NOMO-1 treated with DMSO at 0.1 percent for 48 hours (cell line): Measurements from ENCODE around the gene EIPR1.

Source experiments
- DNase-seq: peaks from one replicate; lab custom pipeline; 2025; ENCODE audit not compliant: unreplicated experiment; lab: John Stamatoyannopoulos, UW

Gene EIPR1

DNA sequence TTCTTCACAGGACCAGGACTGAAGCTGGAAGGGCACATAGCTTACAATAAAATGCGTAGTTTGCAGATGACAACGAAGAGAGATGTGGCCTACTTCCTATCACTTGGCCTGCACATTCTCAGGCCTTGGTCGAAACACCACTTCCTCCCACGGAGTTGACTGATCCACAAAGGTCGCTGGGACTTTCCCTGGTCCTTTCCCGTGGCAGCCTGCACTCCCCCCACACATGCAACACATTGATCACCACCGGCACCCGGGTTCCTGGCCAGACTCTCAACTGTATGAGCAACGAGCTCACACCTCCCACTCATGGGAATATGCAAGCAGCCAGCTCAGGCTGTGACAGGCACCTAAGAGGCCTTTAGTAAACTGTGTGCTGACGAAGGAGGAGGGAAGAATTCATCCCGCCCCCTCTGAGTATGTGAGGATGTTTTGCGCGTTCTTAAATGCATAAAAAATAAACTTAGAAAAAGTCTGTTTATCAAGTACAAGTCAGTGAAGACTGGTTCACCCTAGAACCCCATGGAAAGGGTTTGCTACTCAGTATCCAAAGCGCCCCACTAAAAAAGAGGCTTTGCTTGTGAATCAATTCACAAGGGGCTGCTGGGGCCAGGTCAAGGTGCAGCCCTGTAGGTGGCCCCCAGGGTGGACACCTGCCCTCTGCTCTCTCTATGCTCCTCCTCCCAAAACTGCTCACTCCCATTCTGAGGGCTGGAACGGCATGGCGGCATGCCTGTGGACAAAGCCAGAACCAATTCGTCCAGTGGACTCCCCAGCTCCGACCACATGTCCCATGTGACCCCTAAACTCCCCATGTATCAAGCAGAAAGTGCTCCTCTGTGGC lies 154.3 kb downstream of the EIPR1 start:
- no peak for DNase-seq

DNA sequence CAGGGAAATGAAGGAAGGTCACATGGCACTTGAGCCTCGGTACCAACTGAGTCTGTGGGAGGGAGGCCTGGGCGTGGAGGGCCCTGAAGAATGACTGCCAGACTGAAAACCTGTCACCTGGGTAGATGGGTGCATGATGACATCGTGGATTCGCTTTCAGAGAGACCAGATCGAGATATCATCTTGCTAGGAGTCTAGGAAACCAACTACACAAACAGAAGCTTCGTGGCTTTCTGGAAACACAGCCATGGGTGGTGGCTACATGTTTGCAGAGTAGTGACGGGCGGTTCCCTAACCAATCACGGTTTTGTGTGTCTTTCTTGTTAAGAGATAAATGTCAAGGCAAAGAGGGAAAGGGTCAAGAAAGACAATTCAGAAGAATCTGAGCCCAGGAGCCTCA lies 155.0 kb downstream of the EIPR1 start:
- DNase-seq = no peak

DNA sequence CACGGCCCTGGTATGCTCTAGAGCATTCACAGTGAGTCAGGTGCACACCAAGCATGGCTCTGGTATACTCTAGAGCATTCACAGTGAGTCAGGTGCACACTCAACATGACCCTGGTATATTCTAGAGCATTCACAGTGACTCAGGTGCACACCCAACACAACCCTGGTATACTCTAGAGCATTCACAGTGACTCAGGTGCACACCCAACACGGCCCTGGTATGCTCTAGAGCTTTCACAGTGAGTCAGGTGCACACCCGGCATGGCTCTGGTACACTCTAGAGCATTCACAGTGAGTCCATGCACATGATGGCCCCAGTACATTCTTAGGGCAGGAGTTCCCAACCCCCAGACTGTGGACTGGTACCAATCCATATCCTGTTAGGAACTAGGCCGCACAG lies 158.1 kb downstream of the EIPR1 start:
- no peak for DNase-seq

DNA sequence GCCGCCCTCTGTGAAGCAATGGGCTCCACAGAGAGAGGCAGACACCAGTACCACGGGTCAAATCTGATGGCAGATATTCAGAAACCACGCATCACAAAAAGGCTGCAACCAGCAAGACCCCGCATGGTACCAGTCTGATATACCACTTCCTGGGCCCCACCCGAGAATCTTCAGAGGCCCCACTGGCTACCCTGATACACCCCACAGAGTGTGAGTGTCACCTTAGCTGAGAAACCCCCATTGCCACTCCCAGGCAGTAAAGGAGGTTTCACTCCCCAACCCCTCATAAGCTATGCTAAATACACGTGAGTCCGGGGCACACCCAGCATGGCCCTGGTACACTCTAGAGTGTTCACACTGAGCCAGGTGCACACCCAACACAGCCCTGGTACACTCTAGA lies 160.0 kb downstream of the EIPR1 start:
- DNase-seq = no peak

DNA sequence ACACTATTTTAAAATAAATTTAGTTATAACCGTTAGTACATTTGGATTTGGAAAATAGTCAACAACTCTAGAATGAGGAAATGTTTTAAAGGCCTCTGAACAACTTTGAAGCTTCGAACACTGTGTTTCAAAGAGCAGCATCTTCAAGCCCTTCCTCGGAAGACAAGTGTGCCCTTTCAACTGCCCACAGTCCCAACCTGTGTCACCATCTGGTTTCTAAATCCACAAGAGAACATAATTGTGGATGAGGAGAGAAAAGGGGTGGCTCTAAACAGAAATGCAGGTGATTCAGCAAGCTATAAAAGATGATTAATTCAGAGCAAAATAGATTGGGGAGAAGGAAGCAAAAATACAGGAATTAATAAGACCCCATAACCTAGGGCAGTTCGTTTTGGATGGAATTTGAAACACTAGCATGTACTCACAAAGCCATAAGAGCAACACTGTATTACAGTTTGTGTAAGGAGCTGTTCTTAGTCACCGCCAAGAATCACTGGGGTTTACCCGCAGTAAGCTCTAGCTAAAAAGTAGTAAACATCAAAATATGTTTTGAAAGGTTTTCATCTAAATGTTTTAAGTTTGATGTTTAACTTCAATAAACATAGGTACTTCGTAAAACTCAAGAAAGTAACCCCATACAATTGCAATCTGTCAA lies 160.7 kb downstream of the EIPR1 start:
- DNase-seq = no peak

DNA sequence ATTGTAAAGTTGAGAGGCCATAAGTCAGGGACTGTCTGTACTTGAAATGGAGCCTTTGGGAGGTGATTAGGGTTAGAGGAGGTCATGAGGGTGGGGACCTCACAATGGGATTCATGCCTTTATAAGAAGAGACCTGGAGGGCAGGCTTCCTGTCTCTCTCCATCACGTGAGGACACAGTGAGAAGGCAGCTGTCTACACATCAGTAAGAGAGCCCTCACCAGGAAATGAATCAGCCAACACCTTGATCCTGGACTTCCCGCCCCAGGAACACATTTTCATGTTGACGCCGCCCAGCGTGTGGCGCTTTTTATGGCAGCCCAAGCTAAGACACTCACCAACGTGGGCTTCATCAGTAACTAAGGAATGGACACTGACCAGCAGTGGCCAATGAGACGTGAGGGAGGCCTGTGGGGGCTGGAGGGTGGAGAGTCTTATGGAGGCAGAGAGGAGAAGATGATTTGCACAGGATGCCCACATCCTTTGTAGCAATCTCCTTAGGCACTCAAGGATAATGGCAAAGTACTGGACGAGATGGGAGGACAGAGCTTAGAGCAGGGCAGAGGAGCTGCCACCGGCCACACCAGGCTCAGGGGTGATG lies 162.7 kb downstream of the EIPR1 start:
- no peak for DNase-seq

DNA sequence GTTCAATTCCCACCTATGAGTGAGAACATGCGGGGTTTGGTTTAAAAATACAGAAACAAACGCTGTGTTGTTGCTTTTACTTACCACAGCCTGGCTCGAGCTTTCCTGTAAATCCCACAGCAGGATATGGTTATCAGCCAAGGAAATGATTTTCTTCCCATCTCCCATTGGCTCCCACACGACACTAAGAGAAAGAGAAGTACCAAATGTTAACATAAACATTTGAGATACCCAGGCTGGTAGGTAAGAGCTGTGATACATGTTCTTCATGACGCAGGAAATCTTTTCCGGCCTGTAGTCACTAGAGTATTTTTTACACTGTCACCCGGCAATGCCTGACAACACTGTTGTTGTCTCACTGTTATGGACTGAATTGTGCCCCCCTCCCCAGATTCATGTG lies 163.6 kb downstream of the EIPR1 start:
- no peak for DNase-seq

DNA sequence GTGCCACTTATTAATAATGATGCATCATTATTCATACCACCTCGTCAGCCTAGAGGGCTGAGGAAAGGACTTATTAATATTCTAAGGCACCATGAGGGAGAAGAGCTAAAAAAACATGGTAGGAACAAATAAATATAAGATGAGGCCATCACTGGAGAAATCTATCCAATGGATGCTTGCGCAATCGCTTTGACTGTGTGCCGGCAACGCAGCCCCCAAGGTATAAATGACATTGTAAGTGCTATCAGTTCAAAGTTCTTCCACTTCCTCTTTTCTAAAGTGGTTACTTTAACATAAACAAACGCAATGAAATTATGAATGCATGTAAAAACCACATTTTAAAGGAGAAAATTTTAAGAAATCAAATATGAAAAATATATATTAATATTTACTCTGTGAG lies 164.6 kb downstream of the EIPR1 start:
- DNase-seq = no peak

DNA sequence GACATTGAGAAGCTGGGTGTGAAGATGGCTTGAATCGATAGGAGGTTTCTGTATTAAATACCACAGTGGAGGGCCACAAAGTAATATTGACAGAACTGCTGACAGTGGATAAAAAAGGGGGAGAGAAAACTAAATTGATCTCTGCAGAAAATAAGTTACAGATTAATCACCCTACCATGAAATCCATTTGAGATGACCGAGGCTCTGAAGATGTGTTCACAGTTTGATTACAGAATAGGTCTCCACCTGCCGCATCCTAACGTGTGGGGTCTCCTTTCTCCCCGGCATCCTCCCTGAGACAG lies 165.6 kb downstream of the EIPR1 start:
- DNase-seq = no peak

DNA sequence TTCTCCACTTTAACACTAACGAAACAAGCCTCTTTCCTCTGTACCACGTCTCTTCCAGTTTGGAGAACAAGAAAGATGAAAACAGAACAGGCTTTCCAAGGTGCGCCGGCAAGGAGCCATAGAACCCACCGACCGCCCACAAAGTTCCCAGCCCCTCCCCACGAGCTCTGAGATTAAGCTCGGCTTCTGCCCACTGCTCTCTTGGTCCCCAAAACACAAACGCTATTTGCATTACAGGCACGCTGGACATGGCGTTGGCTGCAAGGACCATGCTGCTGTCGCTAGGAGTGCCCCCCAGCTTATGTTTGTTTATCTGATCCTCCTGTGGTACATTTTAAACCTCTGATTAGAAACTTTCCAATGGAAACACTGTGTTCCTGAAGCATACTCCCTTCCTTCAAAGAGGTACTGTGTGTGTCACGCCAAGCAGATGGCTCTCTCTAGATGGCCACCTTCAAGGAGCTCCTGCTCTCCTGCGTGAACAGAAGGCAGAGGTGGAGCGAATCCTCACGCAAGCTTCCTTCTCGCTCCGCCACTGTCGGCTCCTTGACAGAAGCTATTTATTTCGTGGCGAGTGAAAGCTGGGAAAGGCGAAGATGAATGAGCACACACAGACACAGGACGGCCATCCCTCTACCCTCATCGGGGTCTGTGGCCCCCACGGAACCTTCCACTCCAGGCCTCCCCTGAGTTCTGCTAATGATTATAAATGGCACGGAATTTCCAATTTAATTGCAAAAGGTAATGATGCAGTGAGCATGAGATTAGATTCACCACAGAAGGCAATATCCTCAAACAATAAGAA lies 166.2 kb downstream of the EIPR1 start:
- DNase-seq = no peak

DNA sequence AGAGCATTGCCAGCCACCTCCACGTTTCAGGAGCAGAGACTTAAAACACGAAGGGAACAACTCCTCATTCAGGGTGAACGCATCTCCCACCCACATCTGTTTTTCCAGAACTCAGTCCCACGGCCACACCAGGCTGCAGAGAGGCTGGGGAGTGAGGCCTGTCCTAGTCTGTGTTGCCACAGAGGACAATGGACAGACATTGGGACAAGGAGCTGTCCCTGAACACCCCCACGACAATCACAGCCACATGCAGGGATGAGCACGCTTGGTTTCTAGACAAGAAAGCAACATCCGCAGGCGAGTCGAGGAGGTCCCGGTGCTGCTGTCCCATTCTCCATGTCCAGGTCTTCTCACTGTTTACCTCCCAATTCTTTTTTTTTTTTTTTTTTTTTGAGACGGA lies 167.4 kb downstream of the EIPR1 start:
- no peak for DNase-seq

DNA sequence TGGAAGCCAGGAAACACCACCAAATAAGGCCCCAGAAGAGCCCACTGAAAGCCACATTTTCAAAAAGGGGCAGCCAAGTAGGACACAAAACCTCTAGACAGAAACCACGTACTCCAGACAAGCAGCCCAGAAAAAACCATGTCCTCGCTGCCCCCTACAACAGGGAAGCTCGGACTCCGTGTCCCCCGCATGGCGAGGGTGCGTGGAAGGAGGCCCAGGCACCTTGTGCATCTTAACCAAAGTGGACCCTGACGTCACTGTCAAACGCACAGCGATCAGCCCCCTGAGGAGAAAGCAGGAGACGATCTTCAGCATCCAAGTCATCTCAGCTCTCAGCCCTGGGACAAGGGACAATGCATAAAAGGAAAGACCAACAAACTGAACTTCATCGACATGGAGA lies 168.4 kb downstream of the EIPR1 start:
- no peak for DNase-seq

DNA sequence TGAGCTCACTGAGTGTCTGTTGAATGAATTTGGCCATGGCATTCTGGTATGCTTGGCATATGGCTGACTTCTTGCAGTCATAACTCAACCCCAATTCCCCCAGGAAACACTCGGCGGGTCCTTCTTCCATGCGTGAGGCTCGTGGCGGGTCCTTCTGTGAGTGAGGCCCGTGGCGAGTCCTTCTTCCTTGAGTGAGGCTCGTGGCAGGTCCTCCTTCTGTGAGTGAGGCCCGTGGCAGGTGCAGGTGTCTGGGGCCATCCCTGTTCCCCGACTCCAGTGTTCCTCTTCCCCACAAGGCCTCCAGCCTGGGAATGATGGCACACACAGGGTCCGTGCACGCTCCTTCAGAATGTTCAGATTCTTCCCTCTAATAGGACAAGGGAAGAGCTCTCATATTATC lies 169.0 kb downstream of the EIPR1 start:
- no peak for DNase-seq

DNA sequence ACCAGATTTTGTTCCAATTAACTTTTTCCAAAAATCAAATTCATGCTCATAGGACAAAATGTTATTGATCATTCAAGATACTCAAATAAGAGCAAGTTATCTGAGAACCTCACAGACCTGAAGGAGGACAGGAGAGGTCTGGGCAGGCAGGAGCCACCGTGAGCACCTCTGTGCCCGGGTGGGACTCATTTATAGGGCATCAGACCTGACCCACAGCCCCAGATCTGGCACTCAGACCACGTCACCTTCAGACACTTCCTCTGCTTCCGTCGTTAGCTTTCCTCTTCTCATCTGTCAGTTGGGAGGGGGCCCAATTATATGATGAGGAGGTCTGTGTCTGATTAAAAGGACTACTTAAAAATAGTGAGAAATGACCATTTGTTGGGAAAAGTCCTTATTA lies 169.4 kb downstream of the EIPR1 start:
- DNase-seq = no peak

DNA sequence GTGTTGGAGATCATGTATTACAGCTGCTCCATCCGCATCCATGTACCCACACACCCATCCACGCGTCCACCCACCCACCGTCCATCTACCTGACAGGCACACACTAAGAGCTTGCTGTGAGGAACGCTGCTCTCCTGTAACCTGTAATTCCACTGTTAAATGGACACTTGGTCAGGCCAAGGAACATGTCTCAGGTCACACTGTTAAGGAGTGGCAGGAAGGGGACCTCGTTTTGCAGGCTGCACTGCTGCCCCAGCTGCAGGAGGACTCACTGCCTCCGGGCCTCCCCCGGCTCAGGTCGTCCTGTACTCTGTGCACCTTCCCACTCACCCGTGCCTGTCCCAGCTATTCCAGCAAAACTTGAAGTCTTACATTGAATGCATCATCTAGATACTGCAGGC lies 170.5 kb downstream of the EIPR1 start:
- no peak for DNase-seq

DNA sequence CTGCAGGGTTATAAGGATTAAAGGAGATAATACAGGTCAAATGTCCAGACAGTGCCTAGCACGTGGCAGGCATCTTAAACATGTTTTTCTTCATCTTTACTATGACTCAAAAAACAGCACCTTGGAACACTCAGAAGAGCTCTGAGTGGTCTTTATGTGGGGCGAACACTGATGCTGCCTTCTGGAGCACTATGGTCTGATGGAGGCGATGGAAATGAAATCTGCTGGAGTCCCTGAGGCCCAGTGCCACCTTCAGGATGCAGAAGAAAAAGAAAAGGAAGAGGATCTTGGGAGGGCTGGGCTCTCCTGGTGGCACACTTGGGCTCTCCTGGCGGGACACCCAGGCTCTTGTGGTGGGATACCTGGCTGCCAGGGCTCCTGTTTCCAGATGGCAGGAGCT lies 171.8 kb downstream of the EIPR1 start:
- no peak for DNase-seq

DNA sequence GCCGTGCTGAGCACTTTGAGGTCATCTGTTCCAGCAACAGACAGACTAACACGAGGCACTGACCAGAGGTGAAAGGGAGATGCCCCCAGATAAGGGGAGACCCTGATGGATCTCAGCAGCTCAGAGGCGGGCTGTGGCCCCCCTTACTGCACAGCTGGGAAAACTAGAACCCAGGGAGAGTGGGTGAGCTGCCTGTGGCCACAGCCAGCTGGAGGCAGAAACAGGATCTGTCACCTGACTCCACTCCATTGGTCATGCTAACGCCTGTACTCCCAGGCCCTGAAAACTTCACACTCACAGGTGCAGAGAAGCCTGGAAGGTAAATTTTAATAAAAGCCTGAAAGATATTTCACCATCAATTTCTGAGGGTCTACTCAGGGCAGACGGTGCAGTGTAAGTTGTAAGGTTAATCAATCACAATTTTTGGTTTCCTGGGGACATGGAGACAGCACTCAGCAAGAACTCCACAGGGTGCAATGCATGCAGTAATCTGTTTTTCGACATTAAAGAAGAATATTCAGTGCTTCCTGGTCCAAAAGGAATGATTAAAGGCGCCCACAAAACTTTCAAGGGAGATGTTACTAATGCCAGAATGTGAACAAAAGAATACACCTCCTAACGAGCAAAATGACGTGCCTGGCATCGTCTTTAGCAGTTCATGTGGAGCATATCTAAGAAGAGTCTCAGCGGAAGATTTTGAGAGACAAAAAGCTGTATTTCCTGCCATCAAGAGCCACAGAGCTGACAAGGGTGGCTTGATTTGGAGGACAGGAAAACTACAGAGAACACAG lies 173.4 kb downstream of the EIPR1 start:
- no peak for DNase-seq

DNA sequence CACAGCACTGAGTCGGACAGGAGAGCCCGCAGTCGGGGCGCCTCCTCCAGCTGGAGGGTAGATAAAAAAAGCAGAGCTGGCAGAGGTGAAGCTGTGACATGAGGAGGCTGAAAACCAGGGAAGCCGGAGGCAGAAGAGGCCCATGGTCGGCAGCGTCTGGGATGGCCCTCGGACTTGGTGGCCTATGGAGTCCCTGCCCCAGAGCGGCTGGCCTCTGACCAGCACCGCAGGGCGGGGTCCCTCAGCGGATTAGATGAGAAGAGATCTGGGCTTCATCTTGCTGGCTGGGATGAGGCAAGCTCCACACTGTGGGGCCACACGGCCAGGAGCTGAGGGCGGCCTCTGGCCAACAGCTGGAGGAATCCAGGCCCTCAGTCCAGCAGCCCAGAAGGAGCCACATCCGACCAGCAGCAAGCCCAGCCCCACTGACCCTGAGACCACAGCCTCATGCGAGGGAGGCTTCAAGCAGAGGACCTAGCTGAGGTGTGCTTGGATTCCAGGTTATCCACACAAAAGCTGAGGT lies 174.1 kb downstream of the EIPR1 start:
- DNase-seq = no peak

DNA sequence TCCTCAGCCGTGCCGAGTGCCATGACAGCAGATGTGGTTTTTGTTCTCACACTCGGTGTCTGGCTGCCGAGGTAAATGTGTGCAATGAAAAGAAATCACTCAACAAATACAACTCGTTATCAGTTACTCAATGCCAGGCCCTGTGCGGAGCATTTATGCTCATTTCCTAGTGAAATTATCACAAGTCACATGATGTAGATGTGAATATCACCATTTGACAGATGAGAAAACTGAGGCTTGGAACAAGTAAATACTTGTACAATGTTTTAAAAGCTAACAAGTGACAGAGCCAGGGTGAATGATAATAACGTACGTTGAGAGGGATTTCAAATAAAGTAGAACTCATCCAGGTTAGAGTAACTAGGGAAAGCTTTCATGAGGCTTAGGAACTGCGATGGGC lies 174.7 kb downstream of the EIPR1 start:
- no peak for DNase-seq

DNA sequence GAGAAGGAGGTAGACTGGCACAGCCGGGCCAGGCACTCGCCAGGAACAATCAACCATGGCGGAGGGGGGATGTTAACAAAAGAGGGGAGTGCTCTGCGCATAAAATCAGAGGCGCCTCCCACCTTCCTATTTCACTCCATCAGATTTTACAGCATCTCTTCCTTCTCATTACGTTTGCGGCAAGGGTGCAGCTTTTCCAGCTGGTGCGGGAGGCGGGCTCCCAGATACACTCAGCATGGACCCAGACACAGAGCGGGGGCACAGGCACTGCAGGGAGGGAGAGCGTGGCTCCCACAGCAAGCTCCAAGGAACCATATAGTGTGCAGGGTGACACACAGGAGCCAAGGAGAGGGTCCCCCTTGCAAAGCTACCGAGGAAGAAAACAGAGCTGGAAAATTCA lies 176.3 kb downstream of the EIPR1 start:
- DNase-seq = no peak
